Measurements from ENCODE around the gene USP15.
"Not testable (repeated sequence)": the region's sequence is repeated elsewhere in the genome, so short reads cannot be mapped to it uniquely, and the experiment has no call there.

Gene USP15

GRCh38 chr12:62446754-62447452 is 186.7 kb downstream of the USP15 start:
- no peak for DNase-seq (ENCODE audit: low read depth in 2 of 2)

GRCh38 chr12:62448436-62448835 is 188.2 kb downstream of the USP15 start:
- DNase-seq (ENCODE audit: low read depth in 2 of 2): no peak

- DNase-seq (ENCODE audit: low read depth in 2 of 2): not testable (repeated sequence)
Measured at GRCh38 chr12:62455429-62455828, 195.2 kb downstream of the USP15 start.

GRCh38 chr12:62458626-62459025 is 198.4 kb downstream of the USP15 start:
- DNase-seq (ENCODE audit: low read depth in 2 of 2): no peak

- DNase-seq (ENCODE audit: low read depth in 2 of 2): no peak
Measured at GRCh38 chr12:62459976-62460375, 199.8 kb downstream of the USP15 start.

- DNase-seq (ENCODE audit: low read depth in 2 of 2): not testable (repeated sequence)
Measured at GRCh38 chr12:62461171-62461837, 201.1 kb downstream of the USP15 start.

- DNase-seq (ENCODE audit: low read depth in 2 of 2): not testable (repeated sequence)
Measured at GRCh38 chr12:62463252-62463651, 203.0 kb downstream of the USP15 start.

All from stimulated activated CD8-positive, alpha-beta memory T cell treated with anti-CD3 and anti-CD28 coated beads, Interleukin-2, amount 100 ng/mL, for 48 hours (primary cell).